Forelimb muscle (tissue), 1 donor: ENCODE results near the gene TJAP1. TPM values are rescaled to one million over a fixed set of nuclear protein-coding genes. Genes with fewer than 3 reads are reported as not detected.
"Not testable (repeated sequence)": the region's sequence is repeated elsewhere in the genome, so short reads cannot be mapped to it uniquely, and the experiment has no call there.

Source experiments
- DNase-seq: peaks from one replicate; pipeline ENCODE4 v3.0.0-alpha.2; 2013; ENCODE audit warnings: low read depth
- polyA plus RNA-seq: library from polyadenylated mRNA; unstranded; fragments of 120-200 nt; gene quantifications from one replicate; pipeline ENCODE4 v1.2.1, GENCODE V29; 2013; ENCODE audit not compliant: insufficient read length

The TJAP1 gene
- polyA plus RNA-seq, 1 donor: 28.2 TPM

DNA sequence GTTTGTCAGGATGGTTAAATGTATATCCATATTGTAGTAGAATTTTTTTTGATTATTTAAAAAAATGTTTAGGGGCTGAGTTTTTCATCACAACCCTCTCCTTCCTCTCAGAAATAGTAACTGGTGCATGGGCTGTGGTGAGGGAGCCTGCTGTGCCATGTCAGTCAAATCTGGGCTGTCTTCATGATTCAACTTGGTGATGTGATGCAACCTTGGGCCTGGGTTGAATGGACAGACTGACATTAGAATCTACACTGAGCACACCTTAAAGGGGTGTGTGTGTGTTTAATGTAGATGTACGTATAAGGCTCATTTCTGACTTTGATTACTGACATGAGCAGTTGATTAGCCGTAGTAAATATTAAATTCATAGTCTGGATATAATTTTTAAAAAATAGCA, 3.7 kb downstream of the TJAP1 start:
- DNase-seq: no peak

DNA sequence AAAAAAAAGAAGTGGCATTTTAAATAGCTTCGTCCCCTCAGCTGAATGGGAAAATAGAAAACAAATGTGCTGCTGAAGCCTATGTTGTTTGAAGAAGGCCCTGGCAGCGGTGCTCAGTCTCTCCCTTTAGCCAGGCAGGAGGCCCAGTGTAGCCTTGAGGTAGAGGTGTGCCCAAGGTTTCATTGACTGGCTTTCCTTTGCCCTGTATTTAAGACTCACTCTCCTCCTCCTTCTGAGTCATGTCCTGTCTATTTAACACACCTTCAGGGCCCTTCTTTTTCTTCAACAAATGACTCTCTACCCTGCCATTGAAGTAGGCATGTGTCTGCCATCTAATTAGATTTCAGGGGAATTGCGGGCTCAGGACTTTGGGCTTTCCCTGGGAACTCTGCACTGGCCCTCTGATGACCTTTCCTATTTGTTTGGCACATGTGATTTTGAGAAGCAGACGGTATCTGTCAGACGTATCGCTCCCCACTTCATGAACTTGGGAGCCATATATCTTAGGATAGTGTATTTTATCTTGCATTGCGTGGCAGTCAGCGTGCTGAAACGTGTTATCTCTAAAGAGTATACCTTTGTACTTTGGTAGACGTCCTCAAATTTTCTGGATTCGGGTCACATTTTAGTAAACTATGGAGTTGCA, 4.3 kb downstream of the TJAP1 start:
- DNase-seq: no peak

DNA sequence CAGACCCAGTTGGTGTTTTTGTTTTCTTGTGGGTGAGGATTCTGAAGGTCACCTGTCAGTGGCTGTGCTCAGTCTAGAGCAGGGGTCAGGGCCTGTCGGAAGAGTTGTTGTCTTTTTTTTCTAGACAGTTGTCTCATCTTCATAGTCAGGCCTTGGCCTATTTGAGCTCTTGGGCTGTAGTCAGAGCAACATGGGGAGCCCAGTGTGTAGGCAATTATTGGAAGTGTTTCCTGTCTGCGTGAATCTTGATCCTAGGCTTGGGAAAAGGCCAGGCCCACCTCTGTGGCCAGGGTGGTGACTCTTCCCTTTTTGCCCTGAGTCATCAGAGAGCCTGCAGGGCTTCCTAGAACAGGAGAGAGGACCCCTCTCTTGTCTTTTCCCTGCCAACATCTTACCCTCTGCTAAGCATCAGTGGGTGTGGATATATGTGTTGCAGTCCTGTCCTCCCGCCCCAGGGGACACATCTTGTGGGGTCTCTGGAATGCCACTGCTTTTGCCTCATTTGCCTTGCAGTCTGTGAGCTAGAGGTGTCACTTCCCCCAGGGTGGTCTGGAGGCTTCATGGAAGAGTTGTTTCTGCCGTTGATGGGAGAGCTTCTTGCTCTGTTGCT, 11.4 kb downstream of the TJAP1 start:
- DNase-seq: no peak

DNA sequence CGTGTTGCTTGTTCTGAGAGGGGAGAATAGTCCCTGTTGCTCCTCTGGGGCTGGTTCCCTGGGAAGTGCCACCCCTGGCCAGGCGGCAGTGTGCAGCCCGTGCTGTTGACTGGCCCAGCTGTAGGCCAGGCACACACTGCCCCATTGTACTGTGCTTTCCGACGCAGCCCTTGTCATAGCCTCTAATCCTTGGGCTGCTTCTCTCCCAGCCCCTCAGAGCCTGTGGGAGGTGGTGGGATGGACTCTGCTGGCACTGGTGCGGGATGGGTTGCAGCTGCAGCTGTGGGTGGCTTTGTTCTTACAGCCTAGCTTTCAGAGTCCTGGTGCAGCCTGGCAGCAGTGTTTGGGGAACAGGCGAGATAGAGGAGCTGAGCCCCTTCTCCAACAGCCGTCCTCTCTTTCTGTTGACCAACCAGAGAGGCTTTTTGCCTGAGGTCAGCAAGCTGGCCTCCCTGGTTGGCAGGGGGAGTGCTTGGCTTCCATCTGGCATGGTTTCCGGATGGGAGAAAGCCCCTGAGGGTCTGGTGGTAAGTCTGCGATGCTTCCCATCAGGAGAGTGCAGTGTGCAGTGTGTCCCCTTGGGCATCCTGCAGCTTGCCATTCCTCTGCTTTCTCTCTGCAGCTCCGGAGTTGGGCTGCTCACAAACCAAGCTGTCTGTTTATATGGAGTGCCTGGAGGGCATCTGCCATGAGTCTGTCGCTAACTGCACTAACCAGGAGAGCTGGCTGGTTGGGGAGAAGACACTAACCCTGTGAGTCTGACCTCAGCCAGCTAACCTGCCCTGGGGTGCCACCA, 12.1 kb downstream of the TJAP1 start:
- DNase-seq: no peak

DNA sequence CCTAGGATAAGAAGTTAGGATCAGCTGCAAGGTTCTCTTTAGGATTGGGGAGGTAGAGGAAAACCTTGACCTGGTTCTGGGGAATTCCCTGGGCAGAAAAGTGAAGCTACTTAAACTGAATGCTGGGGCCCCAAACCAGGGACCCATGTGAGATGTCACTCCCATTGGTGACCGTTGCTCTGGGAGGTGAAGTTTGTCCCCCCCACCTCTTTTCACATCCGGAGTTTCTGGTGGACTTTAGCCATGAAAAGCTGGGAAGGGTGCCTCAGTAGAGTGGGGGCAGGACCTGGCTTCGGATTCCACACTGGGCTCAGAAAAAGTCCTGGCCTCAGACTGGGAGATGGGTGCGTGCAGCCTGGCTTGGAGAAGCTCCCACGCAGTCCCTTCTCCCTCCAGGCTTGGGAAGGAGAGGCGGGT, 13.2 kb downstream of the TJAP1 start:
- no peak for DNase-seq

DNA sequence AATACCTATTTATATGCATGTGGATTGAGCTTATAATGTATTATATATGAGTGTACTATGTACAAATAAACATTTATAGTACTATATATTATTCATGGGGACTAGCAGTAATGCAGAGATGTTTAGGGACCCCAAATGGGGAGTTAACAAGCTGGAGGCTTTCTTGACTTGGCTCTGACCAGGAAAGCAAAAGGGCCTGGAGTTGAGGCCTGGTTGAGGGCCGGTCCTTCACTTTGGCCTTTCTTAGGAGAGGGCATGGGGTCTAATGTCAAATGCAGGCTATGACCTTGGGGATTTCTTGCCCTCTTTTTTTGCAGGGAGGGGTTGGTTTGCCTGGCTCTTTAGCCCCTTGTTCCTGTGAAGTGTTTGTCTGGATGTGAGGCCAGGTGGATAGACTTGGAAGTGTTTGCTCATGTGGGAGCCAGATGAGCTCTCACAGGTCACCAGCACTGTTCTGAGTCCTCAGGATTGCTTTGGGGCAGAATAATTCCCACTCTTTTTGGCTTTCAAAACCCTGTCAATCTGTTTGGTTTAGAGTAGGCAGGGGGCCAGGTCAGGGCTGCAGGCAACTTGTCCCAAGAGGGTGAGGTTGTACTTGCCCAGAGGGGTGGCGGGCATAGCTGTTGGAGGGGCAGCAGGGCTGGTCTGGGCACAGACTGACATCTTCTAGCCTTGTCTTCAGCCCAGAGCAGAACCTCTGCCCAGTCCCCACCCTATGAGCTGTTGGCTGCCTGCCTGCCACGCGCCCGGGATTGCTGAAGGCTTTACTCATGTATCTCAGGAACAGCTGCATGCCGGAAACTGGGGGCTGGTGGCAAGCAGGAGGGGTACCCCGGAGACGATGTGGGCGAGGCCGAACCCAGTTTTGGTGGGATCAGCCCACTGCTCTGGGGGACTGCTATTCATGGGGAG, 14.6 kb downstream of the TJAP1 start:
- no peak for DNase-seq

DNA sequence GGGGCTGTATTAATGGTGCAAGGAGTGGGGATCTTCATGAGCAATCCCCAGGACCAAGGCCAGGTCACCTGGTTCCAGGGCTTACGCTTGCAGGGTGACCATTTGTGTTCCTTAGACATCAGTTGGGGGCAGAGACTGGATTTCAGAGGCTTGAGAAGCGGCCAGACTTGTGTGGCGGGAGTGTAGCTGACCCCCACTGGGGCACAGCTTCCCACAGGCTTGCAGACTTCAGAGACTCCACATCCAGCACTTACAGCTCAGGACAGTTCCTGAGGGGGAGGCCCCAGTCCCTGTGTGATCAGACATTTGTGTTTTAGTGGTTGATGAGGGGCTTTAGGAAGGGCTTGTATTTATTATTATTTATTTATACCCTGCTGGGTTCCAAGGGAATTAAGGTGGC, 15.3 kb downstream of the TJAP1 start:
- no peak for DNase-seq

DNA sequence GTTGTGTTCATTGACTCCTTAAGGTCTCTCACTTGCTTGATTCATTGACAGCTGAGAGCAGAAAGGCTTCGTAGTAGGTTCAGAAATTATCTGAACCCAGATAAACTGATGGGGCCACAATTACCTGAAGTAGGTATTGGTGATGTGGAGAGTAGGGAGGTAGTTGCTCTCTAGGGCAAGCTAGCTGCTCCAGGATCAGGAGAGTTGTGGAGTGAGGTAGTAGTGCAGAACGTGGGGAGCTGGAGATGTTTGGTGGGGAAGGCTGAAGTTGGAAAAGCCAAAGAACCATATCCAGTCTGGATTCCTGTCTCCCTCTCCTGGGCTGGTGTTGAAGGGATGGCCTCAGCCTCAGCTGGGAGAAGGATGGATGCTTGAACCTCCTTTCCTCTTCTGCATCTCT, 15.9 kb downstream of the TJAP1 start:
- no peak for DNase-seq

DNA sequence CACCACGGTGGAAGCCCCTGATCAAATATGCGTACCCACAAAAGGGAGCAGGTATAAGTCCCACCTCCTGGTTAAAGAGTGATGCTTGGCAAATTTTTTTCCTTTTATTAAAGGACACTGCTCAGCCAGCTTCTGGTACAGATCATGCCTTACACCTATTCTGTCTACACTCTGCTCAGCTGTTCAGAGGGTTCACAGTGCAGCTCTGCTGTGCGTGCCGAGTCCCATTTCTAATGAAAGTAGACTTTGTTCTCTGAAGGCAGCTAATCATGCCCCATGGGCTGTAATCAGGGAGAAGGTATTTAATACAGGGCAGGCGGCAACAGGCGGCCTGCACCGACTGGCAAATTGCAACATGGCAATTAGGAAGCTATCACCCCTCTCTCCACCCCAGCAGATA, 16.5 kb downstream of the TJAP1 start:
- no peak for DNase-seq

DNA sequence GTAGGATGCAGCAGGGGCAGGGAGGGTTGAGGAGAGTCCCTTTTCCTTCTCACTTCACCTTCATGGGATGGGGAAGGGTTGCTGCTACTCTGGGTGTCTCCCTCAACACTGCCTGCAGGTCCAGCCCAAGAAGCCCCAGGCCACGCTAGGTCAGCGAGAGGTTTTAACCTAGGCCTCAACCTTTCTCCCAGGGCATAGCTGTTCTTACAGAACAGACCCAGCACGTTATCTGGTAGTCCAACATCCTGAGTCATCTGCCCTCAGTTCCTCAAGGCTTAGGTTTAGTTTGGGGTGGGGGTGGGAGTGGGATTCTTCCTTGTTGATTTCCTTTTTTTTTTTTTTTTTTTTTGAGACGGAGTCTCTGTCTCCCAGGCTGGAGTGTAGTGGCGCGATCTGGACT, 17.0 kb downstream of the TJAP1 start:
- no peak for DNase-seq

DNA sequence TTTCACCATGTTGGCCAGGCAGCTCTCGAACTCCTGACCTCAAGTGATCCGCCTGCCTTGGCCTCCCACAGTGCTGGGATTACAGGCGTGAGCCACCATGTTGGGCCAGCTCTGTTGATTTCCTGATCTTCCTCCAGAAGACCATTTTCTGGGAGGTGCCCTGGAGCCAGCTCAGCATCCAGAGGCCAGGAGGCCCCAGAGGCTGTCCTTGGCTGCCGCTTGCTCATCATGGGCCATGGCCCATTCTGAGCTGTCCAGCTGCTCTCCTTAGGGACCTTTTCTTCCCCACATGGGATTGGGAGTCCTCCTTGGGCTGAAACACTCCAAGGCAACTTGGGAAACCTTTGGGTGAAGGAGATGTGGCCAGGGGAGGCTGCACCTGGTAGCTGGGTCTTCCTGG, 17.4 kb downstream of the TJAP1 start:
- no peak for DNase-seq

DNA sequence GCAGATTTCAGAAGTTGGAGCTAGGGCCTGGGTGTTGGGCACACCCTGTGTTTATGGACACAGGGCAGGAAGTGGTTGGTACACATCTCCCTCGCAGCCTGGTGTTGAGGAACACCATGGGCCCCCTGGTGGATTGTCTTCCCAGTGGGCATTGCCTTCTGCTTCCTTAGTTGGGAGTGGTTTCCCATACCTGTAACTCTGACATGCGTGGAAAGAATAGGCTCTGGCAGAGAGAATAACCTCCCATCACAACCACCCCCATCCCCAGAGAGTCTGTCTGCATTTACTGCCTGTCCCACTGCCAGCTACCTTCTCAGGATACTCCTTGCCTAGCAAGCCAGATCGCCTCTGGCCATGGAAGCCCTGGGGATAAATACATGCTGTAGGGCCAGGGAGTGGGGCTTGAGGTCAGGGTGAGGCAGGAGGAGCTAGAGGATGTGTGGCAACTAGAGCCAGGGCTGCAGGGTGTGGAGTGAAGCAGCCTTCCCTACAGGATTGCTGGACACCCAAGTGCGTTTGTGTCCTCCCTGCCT, 18.1 kb downstream of the TJAP1 start:
- no peak for DNase-seq

DNA sequence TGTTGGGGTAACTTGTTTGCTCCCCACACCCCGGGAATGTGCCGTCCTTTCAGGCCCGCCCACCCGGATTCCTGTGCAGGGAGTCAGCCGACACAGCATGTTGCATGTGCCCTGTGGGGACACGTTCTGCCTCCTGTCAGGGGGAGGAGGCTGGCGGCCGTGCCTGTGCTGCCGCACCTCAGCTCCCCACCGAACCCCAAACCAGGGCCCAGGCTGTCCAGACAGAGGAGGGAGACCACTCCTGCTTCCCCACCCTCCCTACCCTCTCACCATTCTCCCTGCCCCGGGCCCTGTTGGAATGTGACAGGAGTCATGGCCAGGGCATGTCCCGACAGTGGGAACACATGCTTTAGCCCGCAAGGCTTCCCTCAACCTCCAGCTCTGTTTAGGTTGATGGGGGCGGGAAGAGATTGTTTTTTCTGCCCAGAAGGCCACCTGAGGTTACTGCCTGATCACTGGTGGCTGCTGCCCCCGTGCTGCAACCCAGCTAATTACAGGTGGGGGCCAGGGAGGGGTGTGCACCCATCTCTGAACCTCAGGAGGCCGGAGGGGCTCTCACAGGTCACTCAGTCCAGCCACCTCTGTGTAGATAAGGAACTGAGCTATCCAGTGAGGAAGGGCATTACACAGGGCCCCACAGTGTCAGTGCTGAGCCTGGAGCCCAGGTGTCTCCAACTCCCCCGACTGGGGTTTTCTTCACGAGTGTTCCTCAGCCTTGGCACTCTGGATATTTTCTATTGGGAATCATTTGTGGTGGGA, 19.2 kb downstream of the TJAP1 start:
- no peak for DNase-seq

DNA sequence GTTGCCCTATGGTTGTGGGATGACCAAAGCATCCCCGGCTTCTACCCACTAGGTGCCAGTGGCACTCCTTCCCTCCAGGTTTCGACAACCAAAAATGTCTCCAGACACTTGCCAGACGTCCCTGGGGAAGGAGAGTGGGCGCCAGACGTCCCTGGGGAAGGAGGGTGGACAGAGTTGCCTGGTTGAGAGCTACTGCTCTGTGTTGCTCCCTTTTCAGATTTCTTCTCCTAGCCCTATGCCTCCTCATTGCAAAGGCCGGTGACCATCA, 19.7 kb downstream of the TJAP1 start:
- no peak for DNase-seq

DNA sequence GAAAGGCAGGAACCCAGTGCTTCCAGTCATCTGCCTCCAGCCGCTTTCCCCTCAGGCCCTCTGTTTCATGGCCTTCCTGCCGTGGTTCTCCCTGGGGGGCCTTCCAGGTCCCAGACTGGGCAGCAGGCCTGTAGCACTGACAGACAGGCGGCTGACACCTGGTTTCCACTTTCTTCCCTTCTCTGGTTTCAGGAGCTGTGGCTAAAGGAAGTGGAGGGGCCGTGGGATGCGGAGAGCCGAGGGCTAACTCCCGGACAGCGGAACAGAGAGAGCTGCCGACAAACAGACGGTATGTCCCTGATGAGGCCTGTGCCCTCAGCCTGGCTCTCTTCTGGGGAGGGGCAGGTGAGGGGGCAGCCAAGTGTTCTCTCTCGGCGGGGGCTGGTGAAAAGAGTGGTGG, 20.3 kb downstream of the TJAP1 start:
- no peak for DNase-seq

DNA sequence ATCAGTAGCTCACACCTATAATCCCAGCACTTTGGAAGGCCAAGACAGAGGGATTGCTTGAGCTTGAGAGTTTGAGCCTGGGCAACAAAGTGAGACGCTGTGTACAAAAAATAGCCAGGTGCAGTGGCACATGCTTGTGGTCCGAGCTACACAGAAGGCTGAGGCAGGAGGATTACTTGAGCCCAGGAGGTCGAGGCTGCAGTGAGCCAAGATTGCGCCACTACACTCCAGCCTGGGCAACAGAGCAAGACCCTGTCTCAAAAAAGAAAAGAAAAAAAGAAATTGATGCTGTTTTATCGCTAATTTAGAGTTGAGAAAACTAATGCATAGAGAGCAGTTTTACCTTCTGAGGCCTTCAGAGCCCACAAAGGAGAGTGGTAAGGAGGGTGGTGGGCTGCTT, 20.9 kb downstream of the TJAP1 start:
- not testable (repeated sequence) for DNase-seq

DNA sequence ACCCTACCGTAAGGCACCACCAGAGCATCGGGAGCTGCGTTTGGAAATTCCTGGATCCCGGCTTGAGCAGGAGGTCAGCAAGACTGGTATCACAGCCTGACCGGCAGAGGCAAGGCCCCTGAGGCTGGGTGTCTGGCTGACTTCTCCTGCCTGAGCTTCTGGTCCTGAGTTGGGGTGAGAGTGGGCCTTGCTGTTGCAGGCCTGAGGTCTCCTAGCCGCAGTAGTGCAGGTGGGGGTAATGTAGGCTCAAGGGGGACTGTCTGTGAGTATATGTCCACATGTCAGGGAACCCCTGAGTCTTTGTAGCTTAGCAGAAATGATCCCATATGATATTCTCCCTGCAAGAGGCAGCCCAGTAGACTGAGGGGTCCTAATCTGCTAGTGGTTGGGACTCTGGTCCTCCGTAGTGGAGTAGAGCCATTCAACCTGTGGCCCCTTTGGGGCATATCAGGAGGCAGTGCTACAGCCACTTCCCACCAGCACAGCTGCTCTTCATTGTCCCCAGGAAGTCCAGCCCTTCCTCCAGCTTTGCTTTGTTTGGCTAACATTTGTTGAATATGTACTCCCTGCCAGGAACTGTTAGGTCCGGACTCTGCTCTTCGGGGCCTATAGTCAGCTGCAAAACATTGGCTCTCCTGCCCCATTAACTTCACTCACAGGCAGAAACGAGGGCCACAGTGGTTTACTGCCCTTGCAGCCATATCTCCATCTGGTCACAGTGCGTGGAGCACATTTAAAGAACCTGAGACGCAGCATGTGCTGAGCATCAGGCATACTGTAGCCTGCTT, 21.9 kb downstream of the TJAP1 start:
- DNase-seq: no peak

DNA sequence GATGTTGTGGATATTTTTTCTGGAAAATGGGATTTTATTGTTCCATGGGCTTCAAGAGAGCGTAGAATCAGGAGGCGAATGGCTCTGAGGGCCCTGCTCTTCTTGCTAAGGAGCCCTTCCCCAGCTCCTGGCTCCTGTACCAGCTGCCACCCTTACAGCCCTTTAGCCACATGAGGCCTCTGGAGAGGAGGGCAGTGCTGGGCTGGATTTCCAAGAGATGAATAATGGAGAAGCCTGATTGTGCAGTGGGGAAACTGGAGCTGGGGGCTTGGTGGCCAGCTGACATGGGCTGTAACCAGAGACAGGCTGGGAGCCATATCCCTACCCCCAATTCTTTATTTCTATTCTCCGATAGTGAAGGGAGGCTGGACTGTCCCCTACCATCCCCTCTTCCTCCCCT, 23.6 kb downstream of the TJAP1 start:
- no peak for DNase-seq

DNA sequence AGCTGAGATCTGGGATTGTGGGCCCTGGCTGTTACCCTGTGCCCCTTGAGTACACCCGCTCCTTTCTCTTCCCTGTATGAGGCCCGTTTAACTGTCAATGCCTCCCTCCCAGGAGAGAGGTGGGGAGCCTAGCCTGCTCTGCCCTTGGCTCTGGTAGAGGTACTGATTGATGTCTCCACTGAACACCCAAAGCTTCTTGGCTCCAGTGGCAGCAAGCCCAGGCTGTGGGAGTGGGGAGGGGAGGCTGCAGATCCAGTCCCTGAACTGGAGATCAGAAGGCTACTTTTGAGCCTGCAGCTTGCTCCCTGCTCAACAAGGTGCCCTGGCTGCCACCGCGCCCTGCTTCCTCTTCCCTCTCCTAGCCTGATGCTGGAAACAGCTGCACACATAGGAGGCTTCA, 25.3 kb downstream of the TJAP1 start:
- no peak for DNase-seq

DNA sequence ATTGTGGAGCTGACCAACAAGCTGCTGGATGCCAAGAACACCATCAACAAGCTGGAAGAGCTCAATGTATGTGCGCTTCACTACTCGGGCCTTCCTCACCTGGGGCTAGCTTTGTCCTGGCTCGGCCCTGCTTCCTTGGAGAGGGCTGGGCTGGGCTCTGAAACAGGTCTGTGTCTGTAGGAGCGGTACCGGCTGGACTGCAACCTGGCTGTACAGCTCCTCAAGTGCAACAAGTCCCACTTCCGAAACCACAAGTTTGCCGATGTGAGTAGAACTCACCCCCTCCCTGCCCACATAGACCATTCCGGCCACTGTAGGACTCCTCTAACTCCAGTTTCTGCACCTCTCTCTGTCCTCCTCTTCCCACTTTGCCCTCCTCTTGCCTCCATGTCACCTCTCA, 26.1 kb downstream of the TJAP1 start:
- no peak for DNase-seq
